Endothelial cell of umbilical vein (primary cell): ENCODE measurements around the gene MYO9B. TPM values are rescaled to one million over a fixed set of nuclear protein-coding genes. Genes with fewer than 3 reads are reported as not detected.
"Not testable (repeated sequence)": the region's sequence is repeated elsewhere in the genome, so short reads cannot be mapped to it uniquely, and the experiment has no call there.

Source experiments
- BruUV-seq: library from RNA; stranded (reverse); fragments of 400-500 nt; replicated peaks from 2 replicates; lab custom pipeline; 2021; lab: Mats Ljungman, UMichigan
- CTCF ChIA-PET: fragments of 300-600, 350-600 bp; sonication (Branson Sonifier 250); formaldehyde crosslinking; loops from one replicate; lab custom pipeline; 2021; ENCODE audit warnings: antibody characterized with exemption, inconsistent platforms; lab: Charles Lee
- POLR2A ChIA-PET: fragments of 300-600, 350-600 bp; sonication (Branson Sonifier 250); formaldehyde crosslinking; loops from one replicate; lab custom pipeline; 2021; ENCODE audit warnings: antibody characterized with exemption, inconsistent platforms; lab: Charles Lee
- DNase-seq: peaks from one replicate; pipeline ENCODE4 v3.0.0-alpha.2; 2011; ENCODE audit warnings: low read depth, low spot score
- FAIRE-seq: peaks from 2 replicates; lab custom pipeline; 2011; peaks lifted over from hg19 to GRCh38; lab: Jason Lieb, UNC
- H2AFZ ChIP-seq: 2 replicates; pipeline ENCODE4 v1.6.0; 2012; ENCODE audit warnings: low read depth, low read length, control low read depth, inconsistent platforms
- H3K27ac ChIP-seq: 2 replicates; pipeline ENCODE4 v1.5.1; 2011; ENCODE audit warnings: low read depth, mild to moderate bottlenecking, control low read depth, low read length, moderate library complexity; ENCODE audit not compliant: insufficient read depth
- H3K27me3 ChIP-seq, 2 experiments: 2 replicates each; pipeline versions ENCODE4 v1.6.0 to v1.6.1; 2011; ENCODE audit warnings: low read length in 2 of 2, mixed read lengths in 1 of 2; ENCODE audit not compliant: control insufficient read depth in 2 of 2, insufficient read depth in 2 of 2
- H3K36me3 ChIP-seq, 2 experiments: 2 replicates in 1 of 2; 3 replicates in 1 of 2; pipeline ENCODE4 v1.5.1; 2011; ENCODE audit warnings: low read length in 2 of 2, mild to moderate bottlenecking in 1 of 2, moderate library complexity in 1 of 2; ENCODE audit not compliant: control insufficient read depth in 2 of 2, insufficient read depth in 2 of 2; ENCODE audit errors: extremely low read depth in 1 of 2
- H3K4me1 ChIP-seq: 3 replicates; pipeline ENCODE4 v1.5.1; 2011; ENCODE audit warnings: mild to moderate bottlenecking, low read length; ENCODE audit not compliant: control insufficient read depth, insufficient read depth; ENCODE audit errors: extremely low read depth
- H3K4me2 ChIP-seq: 2 replicates; pipeline ENCODE4 v1.6.1; 2011; ENCODE audit warnings: low read length, control low read depth, mixed read lengths; ENCODE audit not compliant: insufficient read depth
- H3K4me3 ChIP-seq, 3 experiments: fragments of 200-600 bp in 1 of 3; sonication (generic), shearing (Covaris generic) in 1 of 3; replicated peaks in 1 of 3; 2 replicates each; pipeline ENCODE4 v1.5.1; 2011 to 2016; ENCODE audit warnings: control low read depth in 3 of 3, low read length in 3 of 3, mild to moderate bottlenecking in 2 of 3, inconsistent platforms in 1 of 3, low read depth in 1 of 3, moderate library complexity in 1 of 3; ENCODE audit not compliant: insufficient read depth in 1 of 3
- H3K79me2 ChIP-seq: 2 replicates; pipeline ENCODE4 v1.6.0; 2012; ENCODE audit warnings: low read length, inconsistent platforms; ENCODE audit not compliant: control insufficient read depth, insufficient read depth
- H3K9ac ChIP-seq: replicated peaks from 2 replicates; pipeline ENCODE3; 2011; ENCODE audit warnings: low read length, control low read depth; ENCODE audit not compliant: insufficient read depth; ENCODE audit errors: extremely low read depth
- H3K9me1 ChIP-seq: replicated peaks from 3 replicates; pipeline ENCODE4 v1.6.0; 2011; ENCODE audit warnings: mild to moderate bottlenecking, low read length; ENCODE audit not compliant: control insufficient read depth, insufficient read depth; ENCODE audit errors: extremely low read depth
- H3K9me3 ChIP-seq: replicated peaks from 2 replicates; pipeline ENCODE4 v1.5.1; 2012; ENCODE audit warnings: low read length, inconsistent platforms; ENCODE audit not compliant: control insufficient read depth, insufficient read depth
- H4K20me1 ChIP-seq: replicated peaks from 2 replicates; pipeline ENCODE3; 2011; ENCODE audit warnings: mild to moderate bottlenecking, low read length; ENCODE audit not compliant: control insufficient read depth, insufficient read depth; ENCODE audit errors: extremely low read depth
- EZH2 ChIP-seq: IDR thresholded peaks from 2 replicates; pipeline ENCODE4 v1.6.1; 2012; ENCODE audit warnings: borderline replicate concordance, low read depth, mild to moderate bottlenecking, moderate library complexity, low read length, inconsistent platforms; ENCODE audit not compliant: severe bottlenecking
- FOS ChIP-seq: IDR thresholded peaks from 2 replicates; pipeline ENCODE4 v1.6.1; 2011; ENCODE audit warnings: mild to moderate bottlenecking, low read length, moderate library complexity, borderline replicate concordance; ENCODE audit not compliant: insufficient read depth
- GATA2 ChIP-seq: IDR thresholded peaks from 2 replicates; pipeline ENCODE4 v1.7.0; 2011; ENCODE audit warnings: low read depth, mild to moderate bottlenecking, moderate library complexity, mixed read lengths, low read length; ENCODE audit not compliant: insufficient read length, insufficient read depth
- JUN ChIP-seq: IDR thresholded peaks from 2 replicates; pipeline ENCODE4 v1.6.1; 2011; ENCODE audit warnings: borderline replicate concordance, low read depth; ENCODE audit not compliant: insufficient read length, insufficient read depth
- MYC ChIP-seq: IDR thresholded peaks from one replicate; pipeline ENCODE4 v1.6.1; 2011; ENCODE audit warnings: mild to moderate bottlenecking, low read depth, low read length
- POLR2A ChIP-seq: IDR thresholded peaks from 2 replicates; pipeline ENCODE4 v1.6.1; 2012; ENCODE audit warnings: low read depth, mild to moderate bottlenecking, control low read depth, low read length
- POLR2AphosphoS5 ChIP-seq: IDR thresholded peaks from 2 replicates; pipeline ENCODE4 v1.6.1; 2012; ENCODE audit warnings: low read depth, mild to moderate bottlenecking, control low read depth, low read length, moderate library complexity; ENCODE audit not compliant: insufficient read depth
- dilution Hi-C: fragments of 300-500 bp; cut with MboI; formaldehyde crosslinking; loops from one replicate; pipeline ENCODE4 v1.15.0; 2019; ENCODE audit warnings: low sequenced_read_pairs; ENCODE audit not compliant: extremely low pct_ligation_motif_present
- intact Hi-C: fragments of 100-400 bp; cut with micrococcal nuclease; formaldehyde crosslinking; loops from one replicate; pipeline ENCODE4 v1.10.0; 2022
- polyA plus RNA-seq, 4 experiments: library from polyadenylated mRNA; depleted of rRNA in 3 of 4; stranded (reverse) in 3 of 4; unstranded in 1 of 4; fragments of >200 nt; gene quantifications; 2 replicates each; pipeline versions ENCODE4 v1.2.1 to v1.2.3, GENCODE V29; 2011 to 2012; ENCODE audit warnings: missing spikeins in 1 of 4
- total RNA-seq: library from RNA; stranded (reverse); gene quantifications from 2 replicates; pipeline ENCODE4 v1.2.3, GENCODE V29; 2021
- TF ChIP-seq, protein P1 (sequence below): IDR thresholded peaks from 2 replicates; pipeline ENCODE4 v1.6.1; 2011; ENCODE audit not compliant: insufficient read depth, insufficient read length
- TF ChIP-seq, protein P2 (sequence below), 2 donors: IDR thresholded peaks; 1 replicate in 1 of 2; 2 replicates in 1 of 2; pipeline ENCODE4 v1.5.1; 2011; ENCODE audit warnings: low read length in 2 of 2, mild to moderate bottlenecking in 2 of 2, moderate library complexity in 2 of 2, control low read depth in 1 of 2, inconsistent platforms in 1 of 2, low read depth in 1 of 2; ENCODE audit not compliant: insufficient read depth in 1 of 2; ENCODE audit errors: extremely low read depth in 1 of 2

MYO9B gene
- total and polyA plus RNA-seq, 2 donors (not counting 3 experiments of a cell fraction or from before 2014, with no cell fraction given): 64.4 to 119 TPM

GRCh38 chr19:17092696-17093095 lies 17.1 kb downstream of the MYO9B start:
- H3K4me1 ChIP-seq: peaks cover 28% of the 10 kb centered on the region
- H3K9me1 ChIP-seq: no peaks in the 10 kb centered on the region
- FAIRE-seq (no peak), DNase-seq (no peak)
- BruUV-seq: no TSS peak
- peaks cover 3% of the 10 kb centered on the region for H4K20me1 ChIP-seq
- CTCF ChIA-PET: no interaction called here
- dilution Hi-C loops (no loop called here), intact Hi-C loops (no loop called here)
- no peaks in the 10 kb centered on the region for H3K9me3 ChIP-seq
- peaks cover 94% of the 10 kb centered on the region for H3K79me2 ChIP-seq
- H3K27ac ChIP-seq: no peak overlapping the region
- H3K9ac ChIP-seq: no peak overlapping the region
- H3K27me3 ChIP-seq: no peaks in the 10 kb centered on the region
- H2AFZ ChIP-seq: no peak overlapping the region
- H3K4me3 ChIP-seq: no peak overlapping the region
- no peaks in the 10 kb centered on the region for H3K36me3 ChIP-seq
- no peak for TF ChIP-seq JUN
- no peak for TF ChIP-seq FOS
- TF ChIP-seq, protein P1, sequence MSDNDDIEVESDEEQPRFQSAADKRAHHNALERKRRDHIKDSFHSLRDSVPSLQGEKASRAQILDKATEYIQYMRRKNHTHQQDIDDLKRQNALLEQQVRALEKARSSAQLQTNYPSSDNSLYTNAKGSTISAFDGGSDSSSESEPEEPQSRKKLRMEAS: no peak
- no peak for TF ChIP-seq MYC
- no peak for TF ChIP-seq POLR2A
- no peak for TF ChIP-seq POLR2AphosphoS5
- TF ChIP-seq, protein P2, sequence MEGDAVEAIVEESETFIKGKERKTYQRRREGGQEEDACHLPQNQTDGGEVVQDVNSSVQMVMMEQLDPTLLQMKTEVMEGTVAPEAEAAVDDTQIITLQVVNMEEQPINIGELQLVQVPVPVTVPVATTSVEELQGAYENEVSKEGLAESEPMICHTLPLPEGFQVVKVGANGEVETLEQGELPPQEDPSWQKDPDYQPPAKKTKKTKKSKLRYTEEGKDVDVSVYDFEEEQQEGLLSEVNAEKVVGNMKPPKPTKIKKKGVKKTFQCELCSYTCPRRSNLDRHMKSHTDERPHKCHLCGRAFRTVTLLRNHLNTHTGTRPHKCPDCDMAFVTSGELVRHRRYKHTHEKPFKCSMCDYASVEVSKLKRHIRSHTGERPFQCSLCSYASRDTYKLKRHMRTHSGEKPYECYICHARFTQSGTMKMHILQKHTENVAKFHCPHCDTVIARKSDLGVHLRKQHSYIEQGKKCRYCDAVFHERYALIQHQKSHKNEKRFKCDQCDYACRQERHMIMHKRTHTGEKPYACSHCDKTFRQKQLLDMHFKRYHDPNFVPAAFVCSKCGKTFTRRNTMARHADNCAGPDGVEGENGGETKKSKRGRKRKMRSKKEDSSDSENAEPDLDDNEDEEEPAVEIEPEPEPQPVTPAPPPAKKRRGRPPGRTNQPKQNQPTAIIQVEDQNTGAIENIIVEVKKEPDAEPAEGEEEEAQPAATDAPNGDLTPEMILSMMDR (IDR thresholded peaks at IDR 0.05; ENCODE audit: extremely low read depth in 1 of 2, insufficient read depth in 1 of 2, low read depth in 1 of 2, low read length in 2 of 2): no peak
- TF ChIP-seq GATA2: no peak
- no peak for TF ChIP-seq EZH2
- H3K4me2 ChIP-seq: no peak overlapping the region
- POLR2A ChIA-PET: no interaction called here

DNA sequence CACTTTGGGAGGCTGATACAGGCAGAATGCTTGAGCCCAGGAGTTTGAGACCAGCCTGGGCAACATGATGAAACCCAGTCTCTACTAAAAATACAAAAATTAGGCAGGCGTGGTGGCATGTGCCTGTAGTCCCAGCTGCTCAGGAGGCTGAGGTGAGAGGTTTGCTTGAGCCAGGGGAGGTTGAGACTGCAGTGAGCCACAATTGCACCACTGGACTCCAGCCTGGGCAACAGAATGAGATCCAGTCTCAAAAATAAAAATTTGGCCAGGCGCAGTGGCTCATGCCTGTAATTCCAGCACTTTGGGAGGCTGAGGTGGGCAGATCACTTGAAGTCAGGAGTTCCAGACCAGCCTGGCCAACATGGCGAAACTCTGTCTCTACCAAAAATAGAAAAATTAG lies 19.1 kb downstream of the MYO9B start:
- H3K9ac ChIP-seq, BruUV-seq, H3K4me2 ChIP-seq, H3K9me3 ChIP-seq, H3K4me3 ChIP-seq, H3K27me3 ChIP-seq, POLR2A ChIA-PET, H2AFZ ChIP-seq, DNase-seq, H3K9me1 ChIP-seq, H3K36me3 ChIP-seq, H4K20me1 ChIP-seq, dilution Hi-C loops, FAIRE-seq, H3K27ac ChIP-seq, intact Hi-C loops: not testable (repeated sequence)
- peaks cover 92% of the 10 kb centered on the region for H3K79me2 ChIP-seq
- CTCF ChIA-PET: interaction anchor here (1.1 kb wide), 1 partner anchor 56 kb away, joined by 3 read pairs; no protein-coding TSS in a partner anchor
- peaks cover 23% of the 10 kb centered on the region for H3K4me1 ChIP-seq
